ENCODE results near the gene LRRC14B. TPM values are rescaled to one million over a fixed set of nuclear protein-coding genes. Genes with fewer than 3 reads are reported as not detected.

The LRRC14B gene
- total and polyA plus RNA-seq, 2 experiments from 2014 or later: not detected

- DNase-seq (ENCODE audit: low spot score) (no peak), ATAC-seq (peak; percentile 64)
- no peak overlapping the region for H3K4me2 ChIP-seq
- H3K9me2 ChIP-seq (ENCODE audit: insufficient read depth): no peaks in the 10 kb centered on the region
- no peaks in the 10 kb centered on the region; the same call in 2 of the 3 replicates for H3K9me3 Mint-ChIP-seq
- peaks cover 33% of the 10 kb centered on the region for H3K36me3 Mint-ChIP-seq (ENCODE audit: low read depth)
- no peaks in the 10 kb centered on the region for H3K27me3 ChIP-seq (ENCODE audit: insufficient read depth)
- no peak overlapping the region for H2AFZ ChIP-seq
- H3K4me3 Mint-ChIP-seq: no peak overlapping the region
- peaks cover 12% of the 10 kb centered on the region for H3K4me1 Mint-ChIP-seq
- H3K79me2 ChIP-seq (replicated peaks; ENCODE audit: insufficient read depth): no peaks in the 10 kb centered on the region
- peaks cover 3% of the 10 kb centered on the region; the same call in 1 of the 2 replicates for H3K36me3 ChIP-seq (ENCODE audit: insufficient read depth)
- H3K4me3 ChIP-seq: no peak overlapping the region
- H3K27ac ChIP-seq (ENCODE audit: low read depth): no peak overlapping the region
- H3K4me1 ChIP-seq (ENCODE audit: insufficient read depth): no peaks in the 10 kb centered on the region
- no peak overlapping the region for H3K27ac Mint-ChIP-seq
- no peak for TF ChIP-seq EZH2 (IDR thresholded peaks at IDR 0.05; ENCODE audit: low read depth, unreplicated experiment)
- no peak for TF ChIP-seq ZNF331 (CRISPR knock-in tag; IDR thresholded peaks at IDR 0.05; ENCODE audit: low read depth)
- no peak for TF ChIP-seq JUNB (IDR thresholded peaks at IDR 0.05; ENCODE audit: unreplicated experiment)
- TF ChIP-seq, protein P1, sequence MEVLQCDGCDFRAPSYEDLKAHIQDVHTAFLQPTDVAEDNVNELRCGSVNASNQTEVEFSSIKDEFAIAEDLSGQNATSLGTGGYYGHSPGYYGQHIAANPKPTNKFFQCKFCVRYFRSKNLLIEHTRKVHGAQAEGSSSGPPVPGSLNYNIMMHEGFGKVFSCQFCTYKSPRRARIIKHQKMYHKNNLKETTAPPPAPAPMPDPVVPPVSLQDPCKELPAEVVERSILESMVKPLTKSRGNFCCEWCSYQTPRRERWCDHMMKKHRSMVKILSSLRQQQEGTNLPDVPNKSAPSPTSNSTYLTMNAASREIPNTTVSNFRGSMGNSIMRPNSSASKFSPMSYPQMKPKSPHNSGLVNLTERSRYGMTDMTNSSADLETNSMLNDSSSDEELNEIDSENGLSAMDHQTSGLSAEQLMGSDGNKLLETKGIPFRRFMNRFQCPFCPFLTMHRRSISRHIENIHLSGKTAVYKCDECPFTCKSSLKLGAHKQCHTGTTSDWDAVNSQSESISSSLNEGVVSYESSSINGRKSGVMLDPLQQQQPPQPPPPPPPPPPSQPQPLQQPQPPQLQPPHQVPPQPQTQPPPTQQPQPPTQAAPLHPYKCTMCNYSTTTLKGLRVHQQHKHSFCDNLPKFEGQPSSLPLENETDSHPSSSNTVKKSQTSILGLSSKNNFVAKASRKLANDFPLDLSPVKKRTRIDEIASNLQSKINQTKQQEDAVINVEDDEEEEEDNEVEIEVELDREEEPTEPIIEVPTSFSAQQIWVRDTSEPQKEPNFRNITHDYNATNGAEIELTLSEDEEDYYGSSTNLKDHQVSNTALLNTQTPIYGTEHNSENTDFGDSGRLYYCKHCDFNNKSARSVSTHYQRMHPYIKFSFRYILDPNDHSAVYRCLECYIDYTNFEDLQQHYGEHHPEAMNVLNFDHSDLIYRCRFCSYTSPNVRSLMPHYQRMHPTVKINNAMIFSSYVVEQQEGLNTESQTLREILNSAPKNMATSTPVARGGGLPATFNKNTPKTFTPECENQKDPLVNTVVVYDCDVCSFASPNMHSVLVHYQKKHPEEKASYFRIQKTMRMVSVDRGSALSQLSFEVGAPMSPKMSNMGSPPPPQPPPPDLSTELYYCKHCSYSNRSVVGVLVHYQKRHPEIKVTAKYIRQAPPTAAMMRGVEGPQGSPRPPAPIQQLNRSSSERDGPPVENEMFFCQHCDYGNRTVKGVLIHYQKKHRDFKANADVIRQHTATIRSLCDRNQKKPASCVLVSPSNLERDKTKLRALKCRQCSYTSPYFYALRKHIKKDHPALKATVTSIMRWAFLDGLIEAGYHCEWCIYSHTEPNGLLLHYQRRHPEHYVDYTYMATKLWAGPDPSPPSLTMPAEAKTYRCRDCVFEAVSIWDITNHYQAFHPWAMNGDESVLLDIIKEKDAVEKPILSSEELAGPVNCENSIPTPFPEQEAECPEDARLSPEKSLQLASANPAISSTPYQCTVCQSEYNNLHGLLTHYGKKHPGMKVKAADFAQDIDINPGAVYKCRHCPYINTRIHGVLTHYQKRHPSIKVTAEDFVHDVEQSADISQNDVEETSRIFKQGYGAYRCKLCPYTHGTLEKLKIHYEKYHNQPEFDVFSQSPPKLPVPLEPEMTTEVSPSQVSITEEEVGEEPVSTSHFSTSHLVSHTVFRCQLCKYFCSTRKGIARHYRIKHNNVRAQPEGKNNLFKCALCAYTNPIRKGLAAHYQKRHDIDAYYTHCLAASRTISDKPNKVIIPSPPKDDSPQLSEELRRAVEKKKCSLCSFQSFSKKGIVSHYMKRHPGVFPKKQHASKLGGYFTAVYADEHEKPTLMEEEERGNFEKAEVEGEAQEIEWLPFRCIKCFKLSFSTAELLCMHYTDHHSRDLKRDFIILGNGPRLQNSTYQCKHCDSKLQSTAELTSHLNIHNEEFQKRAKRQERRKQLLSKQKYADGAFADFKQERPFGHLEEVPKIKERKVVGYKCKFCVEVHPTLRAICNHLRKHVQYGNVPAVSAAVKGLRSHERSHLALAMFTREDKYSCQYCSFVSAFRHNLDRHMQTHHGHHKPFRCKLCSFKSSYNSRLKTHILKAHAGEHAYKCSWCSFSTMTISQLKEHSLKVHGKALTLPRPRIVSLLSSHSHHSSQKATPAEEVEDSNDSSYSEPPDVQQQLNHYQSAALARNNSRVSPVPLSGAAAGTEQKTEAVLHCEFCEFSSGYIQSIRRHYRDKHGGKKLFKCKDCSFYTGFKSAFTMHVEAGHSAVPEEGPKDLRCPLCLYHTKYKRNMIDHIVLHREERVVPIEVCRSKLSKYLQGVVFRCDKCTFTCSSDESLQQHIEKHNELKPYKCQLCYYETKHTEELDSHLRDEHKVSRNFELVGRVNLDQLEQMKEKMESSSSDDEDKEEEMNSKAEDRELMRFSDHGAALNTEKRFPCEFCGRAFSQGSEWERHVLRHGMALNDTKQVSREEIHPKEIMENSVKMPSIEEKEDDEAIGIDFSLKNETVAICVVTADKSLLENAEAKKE (CRISPR knock-in tag; IDR thresholded peaks at IDR 0.05): no peak
- no peak for TF ChIP-seq NANOG (IDR thresholded peaks at IDR 0.05; ENCODE audit: borderline replicate concordance)
- no peak for TF ChIP-seq ZNF114 (CRISPR knock-in tag; IDR thresholded peaks at IDR 0.05)
- no peak for TF ChIP-seq EZH2phosphoT487 (IDR thresholded peaks at IDR 0.05; ENCODE audit: unreplicated experiment)
- TF ChIP-seq CREB1 (CRISPR knock-in tag; IDR thresholded peaks at IDR 0.05; ENCODE audit: low read depth): no peak
- TF ChIP-seq ETS1 (IDR thresholded peaks at IDR 0.05): no peak
- TF ChIP-seq, protein P2, sequence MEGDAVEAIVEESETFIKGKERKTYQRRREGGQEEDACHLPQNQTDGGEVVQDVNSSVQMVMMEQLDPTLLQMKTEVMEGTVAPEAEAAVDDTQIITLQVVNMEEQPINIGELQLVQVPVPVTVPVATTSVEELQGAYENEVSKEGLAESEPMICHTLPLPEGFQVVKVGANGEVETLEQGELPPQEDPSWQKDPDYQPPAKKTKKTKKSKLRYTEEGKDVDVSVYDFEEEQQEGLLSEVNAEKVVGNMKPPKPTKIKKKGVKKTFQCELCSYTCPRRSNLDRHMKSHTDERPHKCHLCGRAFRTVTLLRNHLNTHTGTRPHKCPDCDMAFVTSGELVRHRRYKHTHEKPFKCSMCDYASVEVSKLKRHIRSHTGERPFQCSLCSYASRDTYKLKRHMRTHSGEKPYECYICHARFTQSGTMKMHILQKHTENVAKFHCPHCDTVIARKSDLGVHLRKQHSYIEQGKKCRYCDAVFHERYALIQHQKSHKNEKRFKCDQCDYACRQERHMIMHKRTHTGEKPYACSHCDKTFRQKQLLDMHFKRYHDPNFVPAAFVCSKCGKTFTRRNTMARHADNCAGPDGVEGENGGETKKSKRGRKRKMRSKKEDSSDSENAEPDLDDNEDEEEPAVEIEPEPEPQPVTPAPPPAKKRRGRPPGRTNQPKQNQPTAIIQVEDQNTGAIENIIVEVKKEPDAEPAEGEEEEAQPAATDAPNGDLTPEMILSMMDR (conservative IDR thresholded peaks at IDR 0.05; ENCODE audit: low read depth in 2 of 2): no peak
- TF ChIP-seq REST (IDR thresholded peaks at IDR 0.05; ENCODE audit: unreplicated experiment): no peak
- TF ChIP-seq STAT1 (IDR thresholded peaks at IDR 0.05; ENCODE audit: unreplicated experiment): no peak
- TF ChIP-seq POLR2AphosphoS5 (IDR thresholded peaks at IDR 0.05; ENCODE audit: low read depth): no peak
- H3K27me3 Mint-ChIP-seq (ENCODE audit: insufficient read depth, low read depth, poor library complexity): no peaks in the 10 kb centered on the region
- no peaks in the 10 kb centered on the region for H3F3A ChIP-seq (replicated peaks; ENCODE audit: low read depth)
- H4K20me1 ChIP-seq (replicated peaks; ENCODE audit: insufficient read depth): no peaks in the 10 kb centered on the region; the same call in 1 of the 2 replicates
Observed at GRCh38 chr5:180286-180918, 10.9 kb upstream of the LRRC14B start.

All from GM23338 (cell line).